ENCODE data around the gene P2RY14.

P2RY14 gene

DNA sequence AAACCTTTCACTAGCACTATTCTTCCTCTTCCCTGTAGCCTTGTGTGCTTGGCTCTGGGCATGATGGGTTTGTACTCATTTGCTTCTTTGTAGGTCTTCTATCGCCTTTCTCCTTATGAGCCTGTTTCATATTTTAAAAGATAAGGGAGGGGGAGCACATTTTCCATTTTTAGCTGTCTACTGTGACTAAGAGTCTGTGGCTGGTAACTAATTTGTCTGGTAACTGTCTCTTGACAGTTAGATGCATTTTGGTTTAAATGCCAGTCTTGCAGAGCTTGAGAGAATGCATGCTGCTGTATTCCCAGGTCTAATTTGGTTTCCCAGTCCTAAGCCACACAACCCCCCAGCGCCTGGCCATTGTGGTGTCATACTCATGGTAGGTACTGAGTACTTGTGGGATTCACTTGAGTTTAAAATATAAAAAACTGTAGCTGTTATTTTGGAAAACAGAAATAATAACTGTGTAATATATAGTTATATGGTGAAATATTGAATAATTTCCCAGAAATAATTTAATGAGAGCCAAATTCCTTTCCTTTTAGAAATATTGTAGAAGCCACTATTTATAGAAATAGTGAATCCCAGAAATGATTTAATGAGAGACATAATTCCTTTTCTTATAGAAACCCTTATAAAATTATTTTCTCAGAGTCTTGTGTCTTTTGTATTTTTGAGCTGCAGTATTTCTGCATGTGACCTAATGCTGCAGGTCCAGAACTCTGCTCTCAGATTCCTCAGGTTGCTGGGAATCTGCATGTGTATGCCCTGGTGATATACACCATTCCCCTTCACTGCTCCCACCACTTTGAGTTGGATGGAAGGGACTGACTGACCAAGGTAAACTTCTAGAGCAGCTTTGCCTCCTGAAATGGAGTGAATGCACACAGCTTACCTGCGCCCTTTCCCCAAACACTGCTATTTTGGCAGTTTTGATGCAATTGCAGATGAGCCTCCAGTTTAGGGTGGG, 61.4 kb downstream of the P2RY14 start:
- peak; percentile 24 for DNase-seq (ENCODE audit: low spot score)

- DNase-seq (ENCODE audit: low spot score) = no peak
Observed at GRCh38 chr3:151214459-151214858, 63.9 kb downstream of the P2RY14 start.

- no peak for DNase-seq (ENCODE audit: low spot score)
Observed at GRCh38 chr3:151213881-151214280, 64.5 kb downstream of the P2RY14 start.

GRCh38 chr3:151213151-151213550, 65.2 kb downstream of the P2RY14 start:
- DNase-seq (ENCODE audit: low spot score) = no peak

DNA sequence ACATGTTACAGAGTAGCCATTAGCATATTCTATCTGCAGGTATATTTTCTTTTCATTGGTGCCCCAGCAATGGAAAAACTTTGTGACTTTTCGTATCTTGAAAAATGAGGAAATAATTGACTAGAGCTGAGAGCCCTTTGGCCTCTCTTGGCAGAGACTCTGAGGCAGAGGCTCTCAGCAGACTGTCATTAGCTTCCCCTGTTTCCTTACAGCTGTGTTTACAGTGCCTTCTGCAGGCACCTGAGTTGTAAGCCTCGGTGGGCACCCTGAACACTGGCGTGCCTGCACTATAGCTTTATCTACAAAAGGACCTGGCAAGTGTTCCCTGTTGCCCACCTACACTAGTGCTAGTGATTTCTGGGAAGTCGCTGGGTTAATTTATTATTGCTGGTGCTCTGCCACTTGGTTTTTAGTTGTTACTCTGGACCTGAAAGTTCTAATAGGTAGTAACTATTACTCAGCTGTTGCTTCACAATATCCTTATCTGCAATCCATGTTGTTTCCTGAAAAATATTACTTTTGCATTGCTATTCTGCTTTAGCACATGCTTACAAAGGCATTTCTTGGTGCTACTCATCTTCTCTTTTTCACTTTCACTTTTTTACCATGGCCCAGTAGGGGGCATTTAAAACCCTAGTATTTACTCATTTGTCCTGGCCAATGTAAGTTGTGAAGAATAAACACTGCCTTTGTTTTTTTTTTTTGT, 67.5 kb downstream of the P2RY14 start:
- no peak for DNase-seq (ENCODE audit: low spot score)

- no peak for DNase-seq (ENCODE audit: low spot score)
Observed at GRCh38 chr3:151209654-151210053, 68.7 kb downstream of the P2RY14 start.

GRCh38 chr3:151206201-151206600, 72.1 kb downstream of the P2RY14 start:
- DNase-seq (ENCODE audit: low spot score) = no peak

GRCh38 chr3:151205482-151205881, 72.9 kb downstream of the P2RY14 start:
- no peak for DNase-seq (ENCODE audit: low spot score)

DNA sequence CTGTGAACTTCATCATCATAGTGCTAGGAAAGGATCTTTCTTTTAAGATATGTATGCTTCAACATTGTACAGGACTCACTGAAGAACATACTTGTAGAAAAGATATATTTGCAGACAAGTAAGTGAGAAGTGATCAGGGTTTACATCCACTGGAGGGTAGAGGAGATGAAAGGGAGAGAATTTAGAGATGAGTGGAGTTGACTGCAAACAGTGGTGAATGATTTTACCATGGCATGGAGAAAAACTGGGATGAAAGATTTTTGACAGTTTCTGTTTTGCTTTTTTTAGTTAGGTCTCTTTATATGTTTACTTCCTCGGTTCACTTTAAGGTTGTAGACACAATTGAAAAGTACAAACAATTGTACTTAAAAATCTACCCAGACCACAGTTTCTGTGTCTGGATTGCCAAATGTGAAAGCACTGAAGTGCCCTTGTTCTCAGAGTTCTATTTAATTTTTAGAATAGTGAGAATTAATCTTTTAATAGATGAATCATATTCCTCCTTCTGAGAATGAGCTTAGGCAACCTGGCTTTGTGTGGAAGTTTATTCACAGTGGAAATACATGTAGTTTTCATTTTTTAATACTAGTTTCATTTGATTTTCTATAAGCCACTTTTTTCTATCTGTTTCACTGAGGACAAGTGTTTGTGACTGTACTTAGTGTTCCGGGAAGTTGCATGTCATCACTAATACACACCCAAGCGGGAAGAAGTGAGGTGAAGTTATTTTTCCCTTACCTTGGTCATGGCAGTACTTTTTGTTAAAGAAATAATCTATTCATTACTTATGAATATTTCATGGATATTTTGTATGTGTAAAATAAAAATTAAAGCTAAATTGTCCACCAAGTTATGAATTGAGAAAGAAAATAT, 73.6 kb downstream of the P2RY14 start:
- no peak for DNase-seq (ENCODE audit: low spot score)

DNA sequence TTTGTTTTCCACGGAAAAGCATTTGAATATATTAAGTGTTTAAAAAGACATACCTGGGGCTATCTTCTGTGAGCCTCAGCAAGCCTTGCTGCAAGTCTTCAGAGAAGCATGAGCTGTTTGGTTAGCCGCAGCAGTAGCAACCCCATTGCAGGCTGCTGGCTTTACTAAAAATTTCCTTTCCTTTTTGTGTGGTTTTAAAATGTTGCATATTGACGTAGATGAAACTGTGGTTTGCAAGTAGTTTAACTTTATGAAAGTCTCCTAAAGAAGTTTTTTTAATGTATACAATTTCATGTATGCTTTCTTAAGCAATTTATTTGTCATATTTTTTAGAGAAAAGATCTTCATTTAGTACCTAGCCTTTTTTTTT, 75.3 kb downstream of the P2RY14 start, which contains the start of gene GPR171:
TSS of gene GPR171 (minus strand) at position 166 of the 370 bp plus-strand sequence. CDS start 3,830 bp downstream, outside the sequence.
- no peak for DNase-seq (ENCODE audit: low spot score)

DNA sequence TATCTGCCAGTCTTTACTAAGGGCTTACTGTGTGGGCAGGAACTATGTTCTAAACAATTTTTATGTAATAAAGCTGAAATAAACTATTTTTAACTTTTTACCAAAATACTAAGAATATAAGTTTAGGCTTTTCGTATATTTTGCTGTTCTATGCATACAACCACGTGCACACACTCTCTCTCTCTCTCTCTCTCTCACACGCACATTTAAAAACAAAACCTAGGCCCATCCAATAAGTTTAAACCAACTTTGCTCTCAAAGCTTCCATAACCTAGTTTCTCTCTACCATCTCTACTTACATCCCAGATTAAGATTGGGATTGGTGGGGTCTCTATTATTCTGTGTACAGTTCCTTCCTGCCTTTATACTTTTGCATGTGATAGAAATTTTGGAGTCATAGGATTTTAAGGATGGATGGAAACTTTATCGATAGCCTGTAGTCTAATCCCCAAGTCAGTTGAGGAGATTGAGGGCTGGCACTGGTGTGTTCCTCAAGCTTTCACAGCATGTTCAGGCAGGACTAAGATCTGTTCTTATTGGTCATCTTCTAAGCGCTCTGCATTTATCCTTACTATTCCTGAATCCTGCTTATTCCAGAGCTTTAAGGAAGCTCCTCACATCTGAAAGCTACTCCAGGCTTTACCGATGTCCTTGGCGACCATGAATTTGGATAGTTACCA, 77.2 kb downstream of the P2RY14 start:
- no peak for DNase-seq (ENCODE audit: low spot score)

DNA sequence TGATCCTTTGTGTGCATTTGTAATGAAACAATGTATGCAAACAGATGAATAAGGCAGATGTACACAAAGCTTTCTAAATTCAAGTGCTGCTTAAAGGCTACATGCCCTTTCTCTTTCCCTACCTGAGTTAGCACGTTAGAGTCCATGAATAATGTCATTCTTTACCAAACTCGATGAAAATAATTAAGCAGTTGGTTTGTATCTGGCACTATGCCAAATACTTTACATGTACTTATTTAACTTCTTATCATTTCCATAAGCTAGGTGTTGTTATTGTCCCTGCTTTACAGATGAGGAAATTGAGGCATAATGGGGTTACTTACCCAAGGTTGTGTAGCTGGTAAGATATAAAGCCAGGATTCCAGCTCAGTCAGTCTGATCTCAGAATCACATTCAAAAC, 77.8 kb downstream of the P2RY14 start:
- no peak for DNase-seq (ENCODE audit: low spot score)

DNA sequence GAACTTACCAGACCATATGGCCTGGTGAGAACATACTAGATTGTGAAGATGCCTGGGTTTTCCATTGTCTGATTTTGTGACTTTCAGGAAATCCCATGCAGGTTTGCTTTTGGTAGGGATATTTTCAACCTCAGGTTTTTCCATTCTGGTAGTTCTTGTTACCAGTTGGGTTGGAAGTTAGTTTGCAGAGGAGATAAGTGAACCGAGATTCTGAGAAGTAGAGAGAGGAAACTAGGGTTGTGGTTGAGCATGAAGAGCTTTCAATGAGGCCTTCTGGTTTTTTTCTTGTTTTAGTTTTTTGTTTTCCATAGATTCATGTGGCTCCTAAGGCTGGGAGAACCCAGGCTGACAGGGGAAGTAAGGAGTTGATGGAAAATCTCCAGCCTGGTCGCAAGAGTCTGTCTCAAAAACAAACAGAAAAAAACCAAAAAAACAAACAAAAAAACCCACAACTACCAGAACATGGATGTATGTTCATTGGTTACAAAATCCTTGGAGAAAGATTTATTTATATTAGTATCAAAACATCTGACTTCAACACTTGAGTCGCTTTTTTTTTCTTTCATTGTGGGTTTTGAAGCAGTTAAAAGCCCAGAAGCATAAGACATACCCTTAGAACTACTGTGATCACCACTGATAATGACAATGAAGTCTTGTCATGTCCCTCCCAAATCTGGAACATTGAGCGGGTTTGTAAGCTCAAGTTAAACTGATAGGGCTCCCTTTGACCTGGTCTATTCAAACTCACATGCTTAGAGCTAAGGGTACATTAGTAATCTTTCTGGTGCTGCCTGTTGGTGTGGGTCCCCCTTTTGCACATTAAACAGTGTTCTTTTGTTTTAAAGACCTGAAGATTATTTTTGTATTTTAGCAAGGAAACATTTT, 78.5 kb downstream of the P2RY14 start:
- no peak for DNase-seq (ENCODE audit: low spot score)

DNA sequence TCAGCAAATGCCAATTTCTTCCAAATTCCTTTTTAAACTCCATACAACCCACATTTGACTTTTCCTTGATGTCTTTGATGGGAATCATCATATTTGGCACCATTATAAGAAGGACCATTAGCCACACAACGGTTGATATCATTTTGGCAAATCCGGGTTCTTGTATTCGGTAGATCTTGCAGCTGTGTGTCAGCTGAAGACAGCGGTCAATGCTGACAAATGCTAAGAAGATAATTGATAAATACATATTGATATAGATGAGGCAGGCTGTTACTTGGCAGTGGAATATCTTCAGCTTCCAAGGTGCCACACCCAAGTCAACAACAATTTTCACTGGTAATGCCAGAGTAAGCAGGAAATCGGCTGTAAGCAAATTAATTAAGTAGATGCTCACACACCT, 79.5 kb downstream of the P2RY14 start:
- no peak for DNase-seq (ENCODE audit: low spot score)

DNA sequence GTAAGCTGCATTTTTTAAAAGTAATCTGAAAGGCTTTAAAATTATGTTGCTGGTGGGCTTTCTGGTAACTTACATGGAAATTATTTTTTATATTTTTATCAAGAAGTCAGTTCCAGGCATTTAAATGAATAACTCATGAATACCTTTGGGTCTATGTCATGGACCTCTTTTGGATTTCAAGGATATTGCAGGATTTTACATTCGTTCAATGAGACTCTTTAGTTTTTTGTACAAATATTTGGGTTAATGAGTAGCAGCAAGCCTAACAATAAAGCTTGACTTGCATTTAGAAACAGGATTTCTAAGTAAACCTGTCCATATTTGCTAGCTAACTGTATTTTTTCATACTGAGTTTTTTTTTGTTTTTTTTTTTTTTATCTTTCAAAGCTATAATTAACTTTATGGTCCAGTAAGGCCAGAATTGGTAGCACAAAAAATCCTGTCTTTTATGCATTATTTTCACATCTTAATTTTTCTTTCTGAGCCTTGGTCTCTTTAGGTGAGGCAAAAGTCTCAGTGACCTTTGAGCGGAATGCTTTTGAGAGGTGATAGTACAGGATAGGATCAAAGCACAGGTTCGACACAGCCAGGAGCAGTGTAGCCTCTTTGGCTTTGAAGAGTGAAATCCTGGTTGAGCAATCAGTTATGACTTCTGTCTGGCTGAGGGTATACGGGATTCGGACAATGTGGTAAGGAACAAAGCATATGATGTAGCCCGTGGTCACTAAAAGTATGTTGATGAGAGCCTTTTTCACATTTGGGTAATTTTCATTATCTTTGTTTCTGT, 80.2 kb downstream of the P2RY14 start:
- DNase-seq (ENCODE audit: low spot score) = no peak

- DNase-seq (ENCODE audit: low spot score) = no peak
Observed at GRCh38 chr3:151197228-151197627, 81.1 kb downstream of the P2RY14 start.

GRCh38 chr3:151196434-151196833, 81.9 kb downstream of the P2RY14 start:
- no peak for DNase-seq (ENCODE audit: low spot score)

DNA sequence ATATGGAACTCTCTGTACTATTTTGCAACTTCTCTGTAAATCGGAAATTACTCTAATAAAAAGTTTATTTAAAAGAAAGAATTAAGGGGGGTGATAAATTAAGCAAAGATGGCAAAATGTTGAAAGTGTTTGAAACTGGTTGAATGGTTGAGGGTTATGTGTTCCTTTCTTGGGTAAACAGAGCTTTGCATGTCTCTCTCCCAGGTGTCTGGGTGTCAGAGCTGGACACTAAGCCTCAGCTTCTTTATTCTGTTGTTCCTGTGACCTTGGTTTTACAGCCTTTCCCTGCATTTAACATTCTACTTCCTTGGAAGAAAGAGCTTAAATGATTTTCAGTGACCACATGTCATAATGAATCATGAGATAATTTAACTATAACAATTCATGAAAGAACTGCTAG, 82.5 kb downstream of the P2RY14 start:
- DNase-seq (ENCODE audit: low spot score) = no peak

- no peak for DNase-seq (ENCODE audit: low spot score)
Observed at GRCh38 chr3:151192545-151192944, 85.8 kb downstream of the P2RY14 start.

DNA sequence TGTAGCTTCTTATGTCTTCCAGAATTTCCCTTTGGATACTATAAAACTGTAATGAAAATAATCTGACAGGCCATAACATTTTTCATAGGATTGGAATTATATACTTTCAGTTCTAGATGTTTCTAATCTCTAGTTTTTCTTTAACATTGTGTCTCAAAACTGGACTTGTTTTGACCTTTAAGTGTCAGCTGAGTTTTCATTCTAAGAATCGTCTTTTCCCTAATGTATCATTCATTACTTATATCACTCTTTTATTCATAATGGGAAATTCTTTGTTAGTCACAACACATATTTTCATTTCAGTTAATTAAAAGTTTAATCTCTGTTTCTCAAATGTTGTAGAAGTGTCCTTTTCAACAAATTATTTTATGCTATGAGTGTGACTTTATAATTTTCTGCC, 87.2 kb downstream of the P2RY14 start:
- no peak for DNase-seq (ENCODE audit: low spot score)
